Kasumi-1 (cell line): ENCODE measurements around the gene LHX2.

Experiments
- DNase-seq, 2 experiments: peaks; one replicate each; lab custom pipeline; 2025; lab: John Stamatoyannopoulos, UW

The LHX2 gene

GRCh38 chr9:124060844-124061605, 49.5 kb downstream of the LHX2 start:
- DNase-seq: no peak

- no peak for DNase-seq
Measured at GRCh38 chr9:124062172-124062571, 50.6 kb downstream of the LHX2 start.

- DNase-seq: no peak
Measured at GRCh38 chr9:124066783-124067577, 55.4 kb downstream of the LHX2 start.

- no peak for DNase-seq
Measured at GRCh38 chr9:124068251-124068650, 56.7 kb downstream of the LHX2 start.

GRCh38 chr9:124074746-124075145, 63.2 kb downstream of the LHX2 start:
- DNase-seq: no peak

- no peak for DNase-seq
Measured at GRCh38 chr9:124075761-124076160, 64.2 kb downstream of the LHX2 start.

- DNase-seq: no peak
Measured at GRCh38 chr9:124077915-124078572, 66.5 kb downstream of the LHX2 start.

- DNase-seq: no peak
Measured at GRCh38 chr9:124078641-124079040, 67.1 kb downstream of the LHX2 start.

- no peak for DNase-seq
Measured at GRCh38 chr9:124079176-124079925, 67.8 kb downstream of the LHX2 start.

GRCh38 chr9:124082622-124083021, 71.1 kb downstream of the LHX2 start:
- DNase-seq: no peak
